ENCODE measurements around the gene PAK4. TPM values are rescaled to one million over a fixed set of nuclear protein-coding genes. Genes with fewer than 3 reads are reported as not detected.
A peak's percentile ranks its signal among the peaks of the same experiment; 100 is the strongest.
"Not testable (repeated sequence)": the region's sequence is repeated elsewhere in the genome, so short reads cannot be mapped to it uniquely, and the experiment has no call there.

Gene PAK4
- polyA plus RNA-seq, 3 donors = 66.6 to 76.3 (median 73.6) TPM

GRCh38 chr19:39202998-39203355 is 77.4 kb downstream of the PAK4 start:
- DNase-seq = no peak

GRCh38 chr19:39203372-39204341 is 78.1 kb downstream of the PAK4 start, which contains the start of gene SYCN:
Gene SYCN (minus strand): TSS chr19:39204263. CDS start chr19:39204254, 9 bp downstream.
- no peak for DNase-seq

GRCh38 chr19:39205449-39205764 is 79.8 kb downstream of the PAK4 start:
- DNase-seq = no peak

GRCh38 chr19:39206122-39206521 is 80.5 kb downstream of the PAK4 start:
- DNase-seq = no peak

GRCh38 chr19:39207293-39207836 is 81.8 kb downstream of the PAK4 start:
- no peak for DNase-seq

- DNase-seq = no peak
Observed at GRCh38 chr19:39208175-39208795, 82.7 kb downstream of the PAK4 start.

- DNase-seq = no peak
Observed at GRCh38 chr19:39209196-39209595, 83.6 kb downstream of the PAK4 start.

- no peak for DNase-seq
Observed at GRCh38 chr19:39211731-39212374, 86.3 kb downstream of the PAK4 start.

GRCh38 chr19:39212375-39212742 is 86.8 kb downstream of the PAK4 start:
- DNase-seq = no peak

- DNase-seq = not testable (repeated sequence)
Observed at GRCh38 chr19:39215323-39215722, 89.7 kb downstream of the PAK4 start.

- no peak for DNase-seq
Observed at GRCh38 chr19:39217094-39217493, 91.5 kb downstream of the PAK4 start.

GRCh38 chr19:39218230-39219007 is 92.8 kb downstream of the PAK4 start:
- DNase-seq = no peak

- DNase-seq = not testable (repeated sequence)
Observed at GRCh38 chr19:39219108-39219507, 93.5 kb downstream of the PAK4 start.

GRCh38 chr19:39223703-39224279 is 98.2 kb downstream of the PAK4 start:
- peak; percentile 52 for DNase-seq

GRCh38 chr19:39224910-39225309 is 99.3 kb downstream of the PAK4 start:
- no peak for DNase-seq

Other genes starting within 250 kb of the PAK4 start
- gene RINL, start 247.5 kb upstream of the PAK4 start, polyA plus RNA-seq (ENCODE audit: insufficient read length in 3 of 3) = 10 to 100 TPM in 1 of 3 donors, 1 to 10 TPM in 2; 8.0 to 10.0 (median 9.6) TPM
- 10 to 100 TPM; 43.7 to 53.7 (median 51.2) TPM for gene SIRT2, start 226.2 kb upstream of the PAK4 start, polyA plus RNA-seq (ENCODE audit: insufficient read length in 3 of 3)
- 10 to 100 TPM in 2 of 3 donors, 1 to 10 TPM in 1; 9.7 to 12.2 (median 11.5) TPM for gene NFKBIB, start 225.8 kb upstream of the PAK4 start, polyA plus RNA-seq (ENCODE audit: insufficient read length in 3 of 3)
- gene CCER2, start 213.6 kb upstream of the PAK4 start, polyA plus RNA-seq (ENCODE audit: insufficient read length in 3 of 3) = 1 to 10 TPM in 1 of 3 donors, under 1 TPM in 2; 0.63 to 1.1 (median 0.86) TPM
- gene SARS2, start 195.0 kb upstream of the PAK4 start, polyA plus RNA-seq (ENCODE audit: insufficient read length in 3 of 3) = 10 to 100 TPM; 48.7 to 64.8 (median 62.2) TPM
- 10 to 100 TPM; 25.3 to 31.2 (median 30.9) TPM for gene MRPS12, start 194.8 kb upstream of the PAK4 start, polyA plus RNA-seq (ENCODE audit: insufficient read length in 3 of 3)
- 100 to 1,000 TPM in 2 of 3 donors, 10 to 100 TPM in 1; 66.1 to 106 (median 106) TPM for gene FBXO17, start 150.0 kb upstream of the PAK4 start, polyA plus RNA-seq (ENCODE audit: insufficient read length in 3 of 3)
- gene FBXO27, start 93.2 kb upstream of the PAK4 start, polyA plus RNA-seq (ENCODE audit: insufficient read length in 3 of 3) = 1 to 10 TPM; 7.8 to 10.0 (median 8.7) TPM
- under 1 TPM; 0.29 to 0.75 (median 0.67) TPM for gene ACP7, start 41.4 kb upstream of the PAK4 start, polyA plus RNA-seq (ENCODE audit: insufficient read length in 3 of 3)
- gene NCCRP1, start 71.2 kb downstream of the PAK4 start, polyA plus RNA-seq (ENCODE audit: insufficient read length in 3 of 3) = 1 to 10 TPM; 1.3 to 1.9 (median 1.6) TPM
- not detected for gene SYCN, start 78.5 kb downstream of the PAK4 start, polyA plus RNA-seq (ENCODE audit: insufficient read length in 3 of 3)
- not detected for gene IFNL3, start 119.2 kb downstream of the PAK4 start, polyA plus RNA-seq (ENCODE audit: insufficient read length in 3 of 3)
- under 1 TPM in 1 of 3 donors, not detected in 2; 0.09 TPM for gene IFNL4, start 123.1 kb downstream of the PAK4 start, polyA plus RNA-seq (ENCODE audit: insufficient read length in 3 of 3)
- not detected for gene IFNL2, start 142.6 kb downstream of the PAK4 start, polyA plus RNA-seq (ENCODE audit: insufficient read length in 3 of 3)
- not detected for gene IFNL1, start 170.6 kb downstream of the PAK4 start, polyA plus RNA-seq (ENCODE audit: insufficient read length in 3 of 3)
- gene LRFN1, start 195.1 kb downstream of the PAK4 start, polyA plus RNA-seq (ENCODE audit: insufficient read length in 3 of 3) = 1 to 10 TPM; 1.6 to 2.9 (median 2.6) TPM
- gene GMFG, start 210.3 kb downstream of the PAK4 start, polyA plus RNA-seq (ENCODE audit: insufficient read length in 3 of 3) = 10 to 100 TPM; 18.8 to 25.4 (median 24.1) TPM
- gene SAMD4B, start 216.6 kb downstream of the PAK4 start, polyA plus RNA-seq (ENCODE audit: insufficient read length in 3 of 3) = 100 to 1,000 TPM; 124 to 155 (median 129) TPM